Eye (tissue), 1 donor: ENCODE data around the gene FAN1.
"Not testable (repeated sequence)": the region's sequence is repeated elsewhere in the genome, so short reads cannot be mapped to it uniquely, and the experiment has no call there.

Experiments used
- DNase-seq: peaks from one replicate; pipeline ENCODE4 v3.0.0-alpha.2; 2015

FAN1 gene

GRCh38 chr15:30903497-30904187 is at the start of gene FAN1:
Gene FAN1, plus strand, starts transcription at chr15:30903915. Its CDS starts 749 bp downstream, at chr15:30904664.
- peak; percentile 96 for DNase-seq

GRCh38 chr15:30859091-30859874 is 44.4 kb upstream of the FAN1 start:
- DNase-seq = peak; percentile 45

- DNase-seq = no peak
These were observed 38.5 kb upstream of the FAN1 start for GRCh38 chr15:30865257-30865656.

GRCh38 chr15:30870681-30871080 is 33.0 kb upstream of the FAN1 start:
- no peak for DNase-seq

- no peak for DNase-seq
These were observed 31.4 kb upstream of the FAN1 start for GRCh38 chr15:30872341-30872748.

GRCh38 chr15:30877070-30877469 is 26.6 kb upstream of the FAN1 start:
- DNase-seq = no peak

- no peak for DNase-seq
These were observed 25.2 kb upstream of the FAN1 start for GRCh38 chr15:30878515-30878914.

GRCh38 chr15:30882849-30883433 is 20.8 kb upstream of the FAN1 start:
- no peak for DNase-seq

GRCh38 chr15:30883666-30884065 is 20.0 kb upstream of the FAN1 start:
- not testable (repeated sequence) for DNase-seq

- DNase-seq = peak; percentile 25
These were observed 17.9 kb upstream of the FAN1 start for GRCh38 chr15:30885814-30886213.

GRCh38 chr15:30889196-30889595 is 14.5 kb upstream of the FAN1 start:
- no peak for DNase-seq

- no peak for DNase-seq
These were observed 8.1 kb upstream of the FAN1 start for GRCh38 chr15:30895461-30896210.

- no peak for DNase-seq
These were observed 7.5 kb upstream of the FAN1 start for GRCh38 chr15:30896211-30896606.

GRCh38 chr15:30901889-30902288 is 1.8 kb upstream of the FAN1 start:
- no peak for DNase-seq

GRCh38 chr15:30904812-30905211 is 1.1 kb downstream of the FAN1 start:
- DNase-seq = no peak

GRCh38 chr15:30905821-30906220 is 2.1 kb downstream of the FAN1 start:
- DNase-seq = no peak

GRCh38 chr15:30906366-30906765 is 2.7 kb downstream of the FAN1 start:
- no peak for DNase-seq

GRCh38 chr15:30913761-30914160 is 10.0 kb downstream of the FAN1 start:
- DNase-seq = no peak

GRCh38 chr15:30917013-30917412 is 13.3 kb downstream of the FAN1 start:
- no peak for DNase-seq

GRCh38 chr15:30917675-30918074 is 14.0 kb downstream of the FAN1 start:
- no peak for DNase-seq

GRCh38 chr15:30918366-30918765 is 14.7 kb downstream of the FAN1 start:
- DNase-seq = no peak

- no peak for DNase-seq
These were observed 16.3 kb downstream of the FAN1 start for GRCh38 chr15:30919877-30920550.

- DNase-seq = no peak
These were observed 17.4 kb downstream of the FAN1 start for GRCh38 chr15:30921106-30921505.
